Measurements from ENCODE around the gene WT1. TPM values are rescaled to one million over a fixed set of nuclear protein-coding genes. Genes with fewer than 3 reads are reported as not detected.
A peak's percentile ranks its signal among the peaks of the same experiment; 100 is the strongest.

Gene WT1
- total and polyA plus RNA-seq, 2 donors, result 0.05 to 2.3 TPM

DNA sequence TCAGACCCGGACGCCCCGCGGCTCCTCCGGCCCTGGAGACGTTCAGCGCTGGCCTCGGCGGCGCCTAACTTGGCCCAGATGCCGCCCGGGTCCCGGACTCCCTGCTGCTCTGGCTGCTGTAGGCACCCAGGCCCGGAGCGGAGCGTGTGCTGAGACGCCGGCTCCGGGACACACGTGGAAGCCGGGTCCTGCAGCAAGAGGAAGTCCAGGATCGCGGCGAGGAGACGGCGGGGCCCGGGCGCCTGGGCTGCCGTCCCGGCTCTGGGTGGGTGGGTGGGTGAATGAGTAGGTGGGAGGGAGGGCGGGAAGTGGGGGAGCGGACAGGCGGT is 223 bp downstream of the WT1 start:
- H3K36me3 ChIP-seq (ENCODE audit: insufficient read depth), result no peaks in the 10 kb centered on the region
- peaks cover 3% of the 10 kb centered on the region for H3K4me1 ChIP-seq (ENCODE audit: insufficient read depth)
- peak overlapping the region; percentile 20 for H3K4me3 ChIP-seq (ENCODE audit: low read depth, low read length)
- no peak for DNase-seq (ENCODE audit: extremely low spot score)
- under 1% methylated on average over 33 of the region's 33 CpGs for WGBS
- no peak overlapping the region for H3K27ac ChIP-seq (ENCODE audit: low read depth)

DNA sequence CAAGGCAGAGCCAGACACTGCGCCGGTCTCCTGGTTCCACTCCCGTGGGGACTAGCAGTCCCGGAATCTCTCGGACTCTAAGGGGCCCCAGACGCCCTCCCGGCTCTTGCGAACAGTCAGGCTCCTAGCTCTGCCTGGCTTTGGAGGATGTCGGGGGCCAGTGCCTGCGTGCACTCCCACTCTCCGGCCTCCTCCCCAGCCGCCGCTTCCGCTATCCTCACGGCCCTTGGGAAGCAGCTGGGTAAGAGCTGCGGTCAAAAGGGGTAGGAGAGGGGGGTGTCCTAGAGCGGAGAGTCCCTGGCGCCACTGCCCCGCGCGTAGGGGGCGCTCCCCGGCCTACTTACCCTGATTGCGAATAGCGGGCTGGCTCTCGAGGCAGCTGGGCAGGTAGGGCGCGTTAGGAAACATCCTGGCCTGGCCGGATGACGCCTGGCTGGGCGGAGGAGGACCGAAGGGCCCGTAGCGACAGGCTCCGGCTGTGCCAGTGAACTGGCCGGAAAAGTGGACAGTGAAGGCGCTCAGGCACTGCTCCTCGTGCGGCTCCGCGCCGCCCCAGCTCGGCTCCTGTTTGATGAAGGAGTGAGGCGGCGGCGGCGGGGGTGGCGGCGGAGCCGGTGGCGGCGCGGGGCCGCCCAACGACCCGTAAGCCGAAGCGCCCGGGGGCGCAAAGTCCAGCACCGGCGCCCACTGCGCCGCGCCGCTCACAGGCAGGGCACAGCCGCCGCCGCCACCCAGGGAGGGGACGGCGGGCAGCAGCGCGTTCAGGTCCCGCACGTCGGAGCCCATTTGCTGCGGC is 785 bp downstream of the WT1 start:
- Histone ChIP-seq H3K4me1 (ENCODE audit: insufficient read depth) (peaks cover 3% of the 10 kb centered on the region), H3K36me3 (ENCODE audit: insufficient read depth) (no peaks in the 10 kb centered on the region), H3K4me3 (ENCODE audit: low read depth, low read length) (peak overlapping the region; percentile 20), H3K27ac (ENCODE audit: low read depth) (no peak overlapping the region)
- under 1% methylated on average over 77 of the region's 77 CpGs for WGBS
- DNase-seq (ENCODE audit: extremely low spot score), result no peak

DNA sequence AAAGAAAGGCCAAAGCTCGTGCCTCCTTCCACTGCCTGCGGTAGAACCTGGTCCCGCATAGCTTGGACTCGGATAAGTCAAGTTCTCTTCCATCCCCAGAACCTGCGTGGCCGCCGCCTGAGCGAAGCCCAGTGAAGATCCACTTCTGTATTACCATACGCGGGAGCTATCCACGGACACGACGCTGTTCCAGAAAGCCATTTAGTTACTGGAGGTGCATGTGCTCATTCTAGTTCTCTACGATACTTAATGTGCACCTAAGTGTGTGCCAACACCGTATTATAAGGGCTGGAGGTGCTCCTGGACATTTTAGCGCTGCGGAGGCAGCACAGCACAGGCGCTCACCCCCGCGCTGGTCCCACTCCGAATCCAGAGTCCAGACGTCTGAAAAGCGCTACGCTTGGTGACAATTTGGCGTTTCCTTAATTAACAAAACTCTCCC is 1.4 kb downstream of the WT1 start:
- no peak overlapping the region for H3K27ac ChIP-seq (ENCODE audit: low read depth)
- 6% methylated on average over 25 of the region's 25 CpGs for WGBS
- no peak overlapping the region for H3K4me3 ChIP-seq (ENCODE audit: low read depth, low read length)

DNA sequence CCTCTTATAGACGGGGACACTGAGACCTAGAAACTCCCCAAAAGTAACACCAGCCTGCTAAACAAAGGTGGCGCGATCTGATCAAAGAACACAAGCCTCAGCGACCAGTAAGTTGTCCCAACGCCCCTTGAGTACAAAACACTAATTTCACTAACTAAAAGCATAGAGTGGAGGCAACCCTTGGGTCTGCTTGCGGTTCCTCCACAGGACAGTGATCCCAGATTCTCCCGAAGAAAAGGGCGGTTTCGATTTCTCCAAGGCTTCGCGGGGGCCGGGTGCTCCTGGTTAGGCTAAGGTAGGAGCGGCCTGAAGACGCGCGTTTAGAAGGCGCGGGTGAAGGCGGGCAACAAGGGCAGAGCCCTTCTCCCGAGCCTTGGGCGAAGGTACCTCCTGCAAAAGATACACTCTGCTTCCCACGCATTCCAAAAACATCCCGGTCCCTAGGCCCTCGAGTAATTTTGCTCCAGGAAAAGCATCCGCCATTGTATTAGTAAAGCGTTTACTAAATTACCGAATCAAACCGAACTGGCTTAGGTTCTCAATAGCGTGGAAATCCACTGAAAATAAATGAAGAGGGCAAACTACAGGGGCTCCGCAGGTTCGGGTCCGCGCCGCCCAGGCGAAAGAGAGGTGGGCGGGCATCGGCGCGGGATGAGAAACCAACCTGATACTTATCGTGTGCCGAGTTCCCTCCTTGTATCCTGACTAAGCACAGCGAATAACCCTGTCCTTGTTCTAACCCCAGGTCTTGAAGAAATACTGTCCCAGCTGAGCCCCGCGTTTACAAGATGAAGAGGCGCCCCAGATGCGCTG is 2.0 kb downstream of the WT1 start:
- no peaks in the 10 kb centered on the region for H3K36me3 ChIP-seq (ENCODE audit: insufficient read depth)
- no peak overlapping the region for H3K27ac ChIP-seq (ENCODE audit: low read depth)
- 10% methylated on average over 46 of the region's 46 CpGs for WGBS
- H3K4me1 ChIP-seq (ENCODE audit: insufficient read depth), result peaks cover 3% of the 10 kb centered on the region
- no peak for DNase-seq (ENCODE audit: extremely low spot score)
- H3K4me3 ChIP-seq (ENCODE audit: low read depth, low read length), result peak overlapping the region; percentile 11

More for the DNA sequence above, 1.4 kb downstream of the WT1 start:
- H3K36me3 ChIP-seq (ENCODE audit: insufficient read depth), result no peaks in the 10 kb centered on the region
- DNase-seq (ENCODE audit: extremely low spot score), result no peak
- H3K4me1 ChIP-seq (ENCODE audit: insufficient read depth), result peaks cover 3% of the 10 kb centered on the region

DNA sequence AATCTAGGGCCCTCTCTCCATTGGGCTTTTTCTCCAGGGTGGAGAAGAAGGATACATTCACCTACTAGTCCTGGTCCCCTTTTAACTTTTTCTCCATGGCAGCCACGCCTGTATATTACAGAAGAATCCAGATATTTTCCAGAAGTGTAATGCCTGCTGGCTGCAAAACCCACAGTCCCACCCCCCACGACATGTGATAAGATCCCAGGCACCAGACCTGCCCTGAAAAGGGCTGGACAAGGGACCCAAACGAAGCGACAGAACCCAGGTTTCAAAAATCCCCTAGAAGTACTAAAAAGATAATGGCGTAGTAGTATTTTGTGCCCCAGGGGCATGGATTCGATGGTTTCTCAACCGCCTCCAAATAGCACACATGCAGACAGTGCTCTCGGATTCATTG is 2.8 kb downstream of the WT1 start:
- no peak overlapping the region for H3K27ac ChIP-seq (ENCODE audit: low read depth)
- DNase-seq (ENCODE audit: extremely low spot score), result no peak
- H3K4me3 ChIP-seq (ENCODE audit: low read depth, low read length), result no peak overlapping the region
- 36% methylated on average over 8 of the region's 8 CpGs for WGBS
- no peaks in the 10 kb centered on the region for H3K36me3 ChIP-seq (ENCODE audit: insufficient read depth)
- peaks cover 3% of the 10 kb centered on the region for H3K4me1 ChIP-seq (ENCODE audit: insufficient read depth)

DNA sequence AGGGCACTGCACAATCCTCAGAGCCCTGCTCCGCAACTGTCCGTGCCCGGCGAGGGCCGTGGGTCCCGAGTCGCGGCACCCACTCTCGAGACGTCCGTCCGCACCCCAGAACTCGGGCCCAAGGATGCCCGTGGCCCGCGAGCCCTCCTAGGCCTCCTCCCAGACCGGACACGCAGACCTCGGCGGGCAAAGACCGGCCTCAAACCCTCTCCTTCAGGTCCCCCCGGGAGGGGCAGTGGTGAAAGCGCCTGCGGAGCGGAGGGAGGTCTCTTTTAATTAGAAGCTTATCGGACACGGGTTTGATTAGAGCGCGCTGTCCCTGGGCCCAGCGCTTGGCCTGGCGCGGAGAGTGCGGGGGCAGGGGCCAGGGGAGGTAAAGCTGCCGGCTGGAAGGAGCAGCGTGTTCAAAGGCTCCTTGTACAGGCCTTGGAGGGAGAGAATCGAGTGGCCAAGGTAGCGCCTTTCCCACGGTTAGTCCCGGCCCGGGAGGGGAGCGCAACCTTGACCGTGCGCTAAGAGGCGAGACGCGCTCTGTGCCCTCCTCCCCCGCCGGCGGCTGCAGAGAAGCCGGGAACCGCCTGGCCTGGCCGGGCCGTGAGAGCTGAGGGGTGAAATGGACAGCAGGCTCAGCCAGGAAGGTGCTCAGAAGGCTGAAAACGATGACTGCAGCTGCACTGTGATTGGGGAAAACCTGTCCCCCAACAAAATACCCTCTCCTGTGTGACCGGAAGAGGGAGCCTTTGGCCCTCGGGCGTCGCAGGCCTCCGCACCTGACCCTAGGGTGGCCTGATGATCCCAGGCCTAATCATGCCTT is 4.6 kb downstream of the WT1 start:
- H3K4me1 ChIP-seq (ENCODE audit: insufficient read depth), result peaks cover 1% of the 10 kb centered on the region
- no peak for DNase-seq (ENCODE audit: extremely low spot score)
- 24% methylated on average over 59 of the region's 59 CpGs for WGBS
- no peaks in the 10 kb centered on the region for H3K36me3 ChIP-seq (ENCODE audit: insufficient read depth)
- no peak overlapping the region for H3K27ac ChIP-seq (ENCODE audit: low read depth)
- H3K4me3 ChIP-seq (ENCODE audit: low read depth, low read length), result no peak overlapping the region

DNA sequence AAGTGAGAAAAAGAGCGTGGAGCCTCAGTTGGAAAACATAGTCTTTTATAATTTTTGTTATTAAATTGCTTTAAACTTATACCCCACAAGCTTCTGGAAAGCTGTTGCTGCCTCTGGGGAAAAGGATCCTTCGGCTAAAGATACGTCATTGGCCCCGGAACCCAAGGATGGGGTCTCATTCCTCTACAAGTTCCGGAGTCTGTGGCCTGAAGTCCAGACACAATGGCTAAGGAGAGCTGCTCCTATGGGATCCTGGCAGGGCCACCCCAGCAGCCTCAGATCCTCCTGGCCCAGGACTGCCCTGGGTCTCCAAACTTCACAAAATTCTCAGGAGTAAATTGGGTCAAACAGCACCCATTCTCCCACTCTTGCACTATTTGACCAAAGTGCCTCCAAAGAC is 5.9 kb downstream of the WT1 start:
- no peak overlapping the region for H3K27ac ChIP-seq (ENCODE audit: low read depth)
- 53% methylated on average over 5 of the region's 5 CpGs for WGBS
- DNase-seq (ENCODE audit: extremely low spot score), result no peak
- no peak overlapping the region for H3K4me3 ChIP-seq (ENCODE audit: low read depth, low read length)
- no peaks in the 10 kb centered on the region for H3K36me3 ChIP-seq (ENCODE audit: insufficient read depth)
- H3K4me1 ChIP-seq (ENCODE audit: insufficient read depth), result no peaks in the 10 kb centered on the region

DNA sequence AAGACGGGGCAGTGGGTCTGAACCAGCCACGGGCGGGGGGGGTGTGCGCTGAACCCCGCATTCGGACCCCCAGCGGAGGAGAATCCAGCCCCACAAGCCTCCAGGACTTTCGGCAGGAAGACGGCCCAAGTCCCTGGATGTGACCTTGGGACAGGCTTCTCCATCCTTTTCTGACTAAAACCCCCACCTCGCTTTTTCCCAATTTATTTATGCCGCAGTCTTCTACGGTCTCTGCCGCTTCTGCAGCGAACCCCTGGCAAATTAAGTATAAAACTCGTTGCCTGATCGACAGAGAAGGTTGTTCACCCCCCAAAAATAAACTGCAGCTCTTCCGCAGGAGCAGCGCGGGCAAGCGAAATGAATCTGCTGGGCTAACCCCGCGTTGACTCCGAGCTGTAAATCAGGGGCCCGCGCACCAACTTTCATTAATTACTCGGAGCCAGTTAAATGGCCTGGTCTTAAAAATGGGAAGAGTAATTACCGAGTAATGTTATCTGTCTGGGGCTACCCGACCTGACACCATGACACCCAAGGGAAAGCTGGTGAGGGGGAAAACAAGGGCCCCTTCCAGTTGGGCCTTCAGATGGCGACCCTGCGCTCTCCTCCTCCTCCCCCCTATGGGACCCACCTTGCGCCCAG is 6.6 kb downstream of the WT1 start:
- DNase-seq (ENCODE audit: extremely low spot score), result no peak
- Histone ChIP-seq H3K4me3 (ENCODE audit: low read depth, low read length) (no peak overlapping the region), H3K27ac (ENCODE audit: low read depth) (no peak overlapping the region), H3K4me1 (ENCODE audit: insufficient read depth) (no peaks in the 10 kb centered on the region), H3K36me3 (ENCODE audit: insufficient read depth) (no peaks in the 10 kb centered on the region)
- 18% methylated on average over 31 of the region's 31 CpGs for WGBS

DNA sequence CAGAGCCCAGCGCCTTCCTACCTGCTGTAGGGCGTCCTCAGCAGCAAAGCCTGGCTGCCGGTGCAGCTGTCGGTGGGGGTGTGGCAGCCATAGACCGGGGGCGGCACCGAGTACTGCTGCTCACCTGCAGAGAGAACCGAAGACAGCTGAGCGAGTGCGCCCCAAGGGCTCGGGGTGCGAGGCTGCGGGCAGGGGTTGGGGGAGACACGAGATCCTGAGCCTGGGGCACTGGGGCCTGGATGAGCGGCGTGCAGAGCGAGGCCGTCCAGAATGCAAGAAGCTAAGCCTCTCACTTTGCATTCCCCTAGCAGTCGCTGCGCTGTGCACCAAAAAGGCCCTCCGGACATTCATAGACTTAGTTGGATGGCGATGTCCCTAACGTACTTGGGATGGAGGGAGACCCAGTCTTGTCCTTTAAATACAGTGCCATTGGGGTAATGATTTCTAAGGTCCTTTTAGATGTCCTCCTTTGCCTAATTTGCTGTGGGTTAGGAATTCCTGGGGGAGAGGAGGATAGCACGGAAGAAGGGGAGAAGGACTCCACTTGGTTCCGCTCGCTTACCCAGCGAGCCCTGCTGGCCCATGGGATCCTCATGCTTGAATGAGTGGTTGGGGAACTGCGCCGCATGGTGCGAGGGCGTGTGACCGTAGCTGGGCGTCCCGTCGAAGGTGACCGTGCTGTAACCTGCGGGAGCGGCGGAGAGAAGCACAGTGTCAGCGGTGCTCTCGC is 7.2 kb downstream of the WT1 start:
- 20% methylated on average over 41 of the region's 41 CpGs for WGBS
- Histone ChIP-seq H3K4me3 (ENCODE audit: low read depth, low read length) (no peak overlapping the region), H3K36me3 (ENCODE audit: insufficient read depth) (no peaks in the 10 kb centered on the region), H3K27ac (ENCODE audit: low read depth) (no peak overlapping the region), H3K4me1 (ENCODE audit: insufficient read depth) (no peaks in the 10 kb centered on the region)
- no peak for DNase-seq (ENCODE audit: extremely low spot score)

DNA sequence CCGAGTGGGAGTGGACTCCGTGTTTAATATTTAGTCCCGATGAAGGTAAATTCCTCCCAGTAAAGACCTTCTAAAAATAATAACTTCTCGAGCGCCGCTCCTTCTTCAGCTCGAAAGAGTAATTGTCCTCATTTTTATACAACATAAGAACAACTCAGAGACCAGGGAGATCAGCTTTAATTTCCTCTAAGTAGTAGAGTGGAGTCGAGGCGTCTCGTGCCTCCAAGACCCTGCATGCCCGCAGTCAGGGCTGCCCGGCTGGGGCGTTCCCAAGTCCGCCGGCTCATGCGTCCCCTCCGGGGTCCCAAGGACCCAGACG is 7.8 kb downstream of the WT1 start:
- no peak overlapping the region for H3K4me3 ChIP-seq (ENCODE audit: low read depth, low read length)
- WGBS, result 16% methylated on average over 18 of the region's 18 CpGs
- H3K4me1 ChIP-seq (ENCODE audit: insufficient read depth), result no peaks in the 10 kb centered on the region
- H3K27ac ChIP-seq (ENCODE audit: low read depth), result no peak overlapping the region
- no peak for DNase-seq (ENCODE audit: extremely low spot score)
- no peaks in the 10 kb centered on the region for H3K36me3 ChIP-seq (ENCODE audit: insufficient read depth)

DNA sequence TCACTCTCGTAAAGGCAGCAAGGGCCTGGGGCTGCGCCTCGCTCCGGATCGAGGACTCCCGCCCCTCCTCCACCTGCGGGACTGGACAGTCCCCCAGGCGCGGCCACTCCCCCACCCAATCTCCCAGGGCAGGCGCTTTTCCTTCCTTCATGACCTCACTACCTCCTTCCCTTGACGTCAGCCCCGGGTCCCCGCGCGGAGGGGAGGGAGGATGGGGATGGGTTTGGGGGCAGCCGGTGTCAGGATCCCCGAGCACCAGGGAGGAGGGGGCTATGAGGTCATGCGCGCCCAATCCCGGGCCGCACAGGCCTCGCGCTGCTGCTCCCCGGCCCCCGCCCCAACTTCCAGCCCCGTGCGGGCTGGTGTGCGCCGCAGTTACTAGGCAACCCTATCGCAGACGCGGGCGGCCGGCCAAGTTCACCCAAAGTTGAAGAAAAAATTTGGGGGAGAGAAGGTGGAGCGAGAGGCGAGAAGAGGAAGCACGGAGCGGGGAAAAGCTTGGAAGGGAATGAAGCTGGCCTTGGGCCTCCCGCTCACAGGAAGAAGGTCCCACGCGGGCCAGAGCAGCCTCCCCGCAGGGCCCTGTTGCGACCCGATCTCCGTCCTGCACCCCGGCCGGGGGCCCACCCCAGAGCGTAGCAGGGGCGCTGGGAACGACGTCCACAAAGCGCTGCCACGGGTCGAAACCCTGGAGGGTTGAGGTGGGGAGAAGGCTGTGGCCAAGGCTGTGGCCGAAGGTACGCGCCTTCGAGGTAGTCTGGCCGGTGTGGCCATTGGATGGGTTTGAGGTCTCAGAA is 8.3 kb downstream of the WT1 start:
- Histone ChIP-seq H3K4me1 (ENCODE audit: insufficient read depth) (no peaks in the 10 kb centered on the region), H3K27ac (ENCODE audit: low read depth) (no peak overlapping the region), H3K4me3 (ENCODE audit: low read depth, low read length) (no peak overlapping the region), H3K36me3 (ENCODE audit: insufficient read depth) (no peaks in the 10 kb centered on the region)
- DNase-seq (ENCODE audit: extremely low spot score), result no peak
- 4% methylated on average over 59 of the region's 59 CpGs for WGBS

DNA sequence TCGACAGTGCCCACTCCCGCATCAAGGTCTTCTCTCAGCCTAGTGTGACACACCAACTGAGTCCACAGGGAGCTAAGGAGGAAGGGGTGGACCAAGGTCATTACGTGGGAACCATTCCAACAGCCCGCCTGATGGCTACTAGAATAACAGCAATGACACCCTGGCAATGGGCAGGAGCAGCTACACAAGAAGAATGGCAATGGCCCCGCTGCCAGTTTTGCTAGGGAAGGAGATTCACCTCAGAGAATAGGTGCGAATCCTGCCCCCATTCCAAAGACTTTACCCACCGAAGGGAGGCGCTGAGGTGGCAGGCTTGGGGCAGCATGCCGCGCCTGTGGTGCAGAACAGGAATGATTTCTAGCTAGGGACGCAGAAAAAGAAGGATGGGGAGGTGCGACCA is 9.1 kb downstream of the WT1 start:
- no peaks in the 10 kb centered on the region for H3K36me3 ChIP-seq (ENCODE audit: insufficient read depth)
- 27% methylated on average over 12 of the region's 12 CpGs for WGBS
- H3K27ac ChIP-seq (ENCODE audit: low read depth), result no peak overlapping the region
- no peak overlapping the region for H3K4me3 ChIP-seq (ENCODE audit: low read depth, low read length)
- no peak for DNase-seq (ENCODE audit: extremely low spot score)
- no peaks in the 10 kb centered on the region for H3K4me1 ChIP-seq (ENCODE audit: insufficient read depth)

All from urinary bladder (tissue), 4 donors.